H1 (cell line): ENCODE data around the gene KSR2. TPM values are rescaled to one million over a fixed set of nuclear protein-coding genes. Genes with fewer than 3 reads are reported as not detected.

Experiments
- KDM1A ChIP-seq: fragments of 200-600, 300-600 bp; sonication (generic); IDR thresholded peaks from 2 replicates; pipeline ENCODE4 v1.7.1; 2016; ENCODE audit warnings: mild to moderate bottlenecking, low read length, borderline replicate concordance
- KDM5A ChIP-seq: fragments of 200-600 bp; IDR thresholded peaks from 2 replicates; pipeline ENCODE4 v1.7.1; 2012; ENCODE audit warnings: mild to moderate bottlenecking, low read length, inconsistent platforms, mixed read lengths
- TAF7 ChIP-seq: optimal IDR thresholded peaks from 2 replicates; pipeline ENCODE3; 2011; ENCODE audit warnings: low read depth, mild to moderate bottlenecking, inconsistent platforms, low read length, moderate library complexity, borderline replicate concordance
- polyA plus RNA-seq, 7 experiments: library from polyadenylated mRNA; depleted of rRNA in 3 of 7; stranded (reverse) in 5 of 7; unstranded in 2 of 7; fragments of >200 nt in 5 of 7; fragments of 200-250 nt in 2 of 7; gene quantifications; 1 replicate in 5 of 7; 2 replicates in 1 of 7; 4 replicates in 1 of 7; pipeline versions ENCODE4 v1.2.1 to v1.2.3, GENCODE V29; 2011 to 2013; ENCODE audit warnings: missing spikeins in 2 of 7, mixed read lengths in 2 of 7
- total RNA-seq: library from RNA; stranded (reverse); fragmentation: NEBNext Ultra II Directional; extraction: Animal tissue kit (Norgen Biotek cat#: 25700); gene quantifications from 2 replicates; pipeline ENCODE4 v1.2.1, GENCODE V29; 2021
- TF ChIP-seq, protein P1 (sequence below): fragments of 300-600 bp; sonication (generic); IDR thresholded peaks from 2 replicates; pipeline ENCODE4 v1.7.1; 2012; ENCODE audit warnings: low read length, moderate library complexity, mild to moderate bottlenecking, inconsistent platforms; ENCODE audit not compliant: insufficient replicate concordance

The KSR2 gene
- total and polyA plus RNA-seq, 2 of the 8 experiments (the other 6 are each of a cell fraction or from before 2014, with no cell fraction given) = 0.74 to 2.2 TPM

DNA sequence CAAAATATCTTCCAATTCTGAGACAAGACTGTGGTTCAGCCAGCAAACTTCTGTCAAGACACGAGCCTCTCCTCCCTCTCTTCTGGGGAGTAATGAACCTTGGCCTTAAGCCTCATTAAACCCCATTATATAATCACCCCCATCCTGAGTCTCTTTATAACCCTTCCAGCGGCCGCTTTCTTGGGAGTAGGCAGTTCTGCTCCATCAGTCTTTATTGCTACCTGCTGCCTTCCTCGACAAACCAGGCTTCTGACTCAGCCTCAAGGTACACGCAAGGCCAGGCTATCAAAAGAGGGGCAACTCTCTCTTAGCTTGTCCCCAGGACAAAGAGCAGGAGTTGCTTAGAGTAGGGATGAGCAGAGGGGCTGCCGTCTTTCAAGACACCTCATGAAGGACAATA, 306.6 kb downstream of the KSR2 start (continued):
- TF ChIP-seq, protein P1, sequence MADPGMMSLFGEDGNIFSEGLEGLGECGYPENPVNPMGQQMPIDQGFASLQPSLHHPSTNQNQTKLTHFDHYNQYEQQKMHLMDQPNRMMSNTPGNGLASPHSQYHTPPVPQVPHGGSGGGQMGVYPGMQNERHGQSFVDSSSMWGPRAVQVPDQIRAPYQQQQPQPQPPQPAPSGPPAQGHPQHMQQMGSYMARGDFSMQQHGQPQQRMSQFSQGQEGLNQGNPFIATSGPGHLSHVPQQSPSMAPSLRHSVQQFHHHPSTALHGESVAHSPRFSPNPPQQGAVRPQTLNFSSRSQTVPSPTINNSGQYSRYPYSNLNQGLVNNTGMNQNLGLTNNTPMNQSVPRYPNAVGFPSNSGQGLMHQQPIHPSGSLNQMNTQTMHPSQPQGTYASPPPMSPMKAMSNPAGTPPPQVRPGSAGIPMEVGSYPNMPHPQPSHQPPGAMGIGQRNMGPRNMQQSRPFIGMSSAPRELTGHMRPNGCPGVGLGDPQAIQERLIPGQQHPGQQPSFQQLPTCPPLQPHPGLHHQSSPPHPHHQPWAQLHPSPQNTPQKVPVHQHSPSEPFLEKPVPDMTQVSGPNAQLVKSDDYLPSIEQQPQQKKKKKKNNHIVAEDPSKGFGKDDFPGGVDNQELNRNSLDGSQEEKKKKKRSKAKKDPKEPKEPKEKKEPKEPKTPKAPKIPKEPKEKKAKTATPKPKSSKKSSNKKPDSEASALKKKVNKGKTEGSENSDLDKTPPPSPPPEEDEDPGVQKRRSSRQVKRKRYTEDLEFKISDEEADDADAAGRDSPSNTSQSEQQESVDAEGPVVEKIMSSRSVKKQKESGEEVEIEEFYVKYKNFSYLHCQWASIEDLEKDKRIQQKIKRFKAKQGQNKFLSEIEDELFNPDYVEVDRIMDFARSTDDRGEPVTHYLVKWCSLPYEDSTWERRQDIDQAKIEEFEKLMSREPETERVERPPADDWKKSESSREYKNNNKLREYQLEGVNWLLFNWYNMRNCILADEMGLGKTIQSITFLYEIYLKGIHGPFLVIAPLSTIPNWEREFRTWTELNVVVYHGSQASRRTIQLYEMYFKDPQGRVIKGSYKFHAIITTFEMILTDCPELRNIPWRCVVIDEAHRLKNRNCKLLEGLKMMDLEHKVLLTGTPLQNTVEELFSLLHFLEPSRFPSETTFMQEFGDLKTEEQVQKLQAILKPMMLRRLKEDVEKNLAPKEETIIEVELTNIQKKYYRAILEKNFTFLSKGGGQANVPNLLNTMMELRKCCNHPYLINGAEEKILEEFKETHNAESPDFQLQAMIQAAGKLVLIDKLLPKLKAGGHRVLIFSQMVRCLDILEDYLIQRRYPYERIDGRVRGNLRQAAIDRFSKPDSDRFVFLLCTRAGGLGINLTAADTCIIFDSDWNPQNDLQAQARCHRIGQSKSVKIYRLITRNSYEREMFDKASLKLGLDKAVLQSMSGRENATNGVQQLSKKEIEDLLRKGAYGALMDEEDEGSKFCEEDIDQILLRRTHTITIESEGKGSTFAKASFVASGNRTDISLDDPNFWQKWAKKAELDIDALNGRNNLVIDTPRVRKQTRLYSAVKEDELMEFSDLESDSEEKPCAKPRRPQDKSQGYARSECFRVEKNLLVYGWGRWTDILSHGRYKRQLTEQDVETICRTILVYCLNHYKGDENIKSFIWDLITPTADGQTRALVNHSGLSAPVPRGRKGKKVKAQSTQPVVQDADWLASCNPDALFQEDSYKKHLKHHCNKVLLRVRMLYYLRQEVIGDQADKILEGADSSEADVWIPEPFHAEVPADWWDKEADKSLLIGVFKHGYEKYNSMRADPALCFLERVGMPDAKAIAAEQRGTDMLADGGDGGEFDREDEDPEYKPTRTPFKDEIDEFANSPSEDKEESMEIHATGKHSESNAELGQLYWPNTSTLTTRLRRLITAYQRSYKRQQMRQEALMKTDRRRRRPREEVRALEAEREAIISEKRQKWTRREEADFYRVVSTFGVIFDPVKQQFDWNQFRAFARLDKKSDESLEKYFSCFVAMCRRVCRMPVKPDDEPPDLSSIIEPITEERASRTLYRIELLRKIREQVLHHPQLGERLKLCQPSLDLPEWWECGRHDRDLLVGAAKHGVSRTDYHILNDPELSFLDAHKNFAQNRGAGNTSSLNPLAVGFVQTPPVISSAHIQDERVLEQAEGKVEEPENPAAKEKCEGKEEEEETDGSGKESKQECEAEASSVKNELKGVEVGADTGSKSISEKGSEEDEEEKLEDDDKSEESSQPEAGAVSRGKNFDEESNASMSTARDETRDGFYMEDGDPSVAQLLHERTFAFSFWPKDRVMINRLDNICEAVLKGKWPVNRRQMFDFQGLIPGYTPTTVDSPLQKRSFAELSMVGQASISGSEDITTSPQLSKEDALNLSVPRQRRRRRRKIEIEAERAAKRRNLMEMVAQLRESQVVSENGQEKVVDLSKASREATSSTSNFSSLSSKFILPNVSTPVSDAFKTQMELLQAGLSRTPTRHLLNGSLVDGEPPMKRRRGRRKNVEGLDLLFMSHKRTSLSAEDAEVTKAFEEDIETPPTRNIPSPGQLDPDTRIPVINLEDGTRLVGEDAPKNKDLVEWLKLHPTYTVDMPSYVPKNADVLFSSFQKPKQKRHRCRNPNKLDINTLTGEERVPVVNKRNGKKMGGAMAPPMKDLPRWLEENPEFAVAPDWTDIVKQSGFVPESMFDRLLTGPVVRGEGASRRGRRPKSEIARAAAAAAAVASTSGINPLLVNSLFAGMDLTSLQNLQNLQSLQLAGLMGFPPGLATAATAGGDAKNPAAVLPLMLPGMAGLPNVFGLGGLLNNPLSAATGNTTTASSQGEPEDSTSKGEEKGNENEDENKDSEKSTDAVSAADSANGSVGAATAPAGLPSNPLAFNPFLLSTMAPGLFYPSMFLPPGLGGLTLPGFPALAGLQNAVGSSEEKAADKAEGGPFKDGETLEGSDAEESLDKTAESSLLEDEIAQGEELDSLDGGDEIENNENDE = no peak
- no peak for TF ChIP-seq TAF7
- TF ChIP-seq KDM5A = no peak
- TF ChIP-seq KDM1A = no peak
